HEK293T (cell line): Measurements from ENCODE around the gene CLEC16A.

ENCODE experiments used
- HDGF ChIP-seq: fragments of 450-650 bp; IDR thresholded peaks from 2 replicates; pipeline ENCODE4 v1.6.1; 2017; ENCODE audit warnings: antibody characterized with exemption, borderline replicate concordance
- SP1 ChIP-seq: fragments of 450-650 bp; IDR thresholded peaks from 2 replicates; pipeline ENCODE4 v1.6.1; 2017

- TF ChIP-seq SP1 (no peak), HDGF (no peak)
Measured at GRCh38 chr16:11217651-11218603, 273.6 kb downstream of the CLEC16A start.
